ENCODE data around the gene RHOT1.

The RHOT1 gene

GRCh38 chr17:32269377-32269776 lies 127.1 kb downstream of the RHOT1 start:
- no peak for DNase-seq (ENCODE audit: low read depth)

GRCh38 chr17:32271844-32272243 lies 129.5 kb downstream of the RHOT1 start:
- DNase-seq (ENCODE audit: low read depth), result no peak

- no peak for DNase-seq (ENCODE audit: low read depth)
Observed at GRCh38 chr17:32274101-32274500, 131.8 kb downstream of the RHOT1 start.

GRCh38 chr17:32274643-32275042 lies 132.3 kb downstream of the RHOT1 start:
- DNase-seq (ENCODE audit: low read depth), result no peak

Measured in iris pigment epithelial cell (primary cell).